Ovary (tissue), 3 donors: ENCODE measurements around the gene SLC12A1.

Source experiments
- EP300 ChIP-seq: sonication (generic); formaldehyde crosslinking; IDR thresholded peaks from one replicate; pipeline ENCODE4 v1.6.1; 2017; ENCODE audit warnings: antibody characterized with exemption
- POLR2A ChIP-seq: fragments of 450-650 bp; IDR thresholded peaks from one replicate; pipeline ENCODE4 v1.6.1; 2017; ENCODE audit warnings: antibody characterized with exemption, mild to moderate bottlenecking, moderate library complexity
- TF ChIP-seq, protein P1 (sequence below), 3 donors: fragments of 450-650 bp in 2 of 3; fragments of 200-600 bp in 1 of 3; IDR thresholded peaks; one replicate each; pipeline versions ENCODE4 v1.5.1 to v1.8.0; 2016 to 2022; ENCODE audit warnings: antibody characterized with exemption in 3 of 3, mild to moderate bottlenecking in 1 of 3
- donor health status: DM: no; HTN: no; CAD: no.

DNA sequence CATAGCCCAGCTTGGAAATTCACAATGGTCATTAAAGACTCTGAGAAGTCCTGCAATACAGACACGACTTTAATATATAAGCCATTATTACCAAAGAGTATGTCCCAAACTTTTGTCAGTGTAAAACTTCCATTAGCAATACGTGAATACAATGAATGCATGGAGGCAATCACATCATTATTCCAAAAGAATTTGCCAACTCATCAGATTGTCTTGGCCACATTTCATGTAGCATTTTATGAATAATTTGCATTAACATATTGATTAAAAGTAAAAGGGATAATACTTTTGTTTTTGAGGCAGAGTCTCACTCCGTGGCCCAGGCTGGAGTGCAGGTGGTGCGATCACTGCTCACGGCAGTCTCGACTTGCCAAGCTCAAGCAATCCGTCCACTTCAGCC lies 117.2 kb downstream of the SLC12A1 start:
- TF ChIP-seq, protein P1, sequence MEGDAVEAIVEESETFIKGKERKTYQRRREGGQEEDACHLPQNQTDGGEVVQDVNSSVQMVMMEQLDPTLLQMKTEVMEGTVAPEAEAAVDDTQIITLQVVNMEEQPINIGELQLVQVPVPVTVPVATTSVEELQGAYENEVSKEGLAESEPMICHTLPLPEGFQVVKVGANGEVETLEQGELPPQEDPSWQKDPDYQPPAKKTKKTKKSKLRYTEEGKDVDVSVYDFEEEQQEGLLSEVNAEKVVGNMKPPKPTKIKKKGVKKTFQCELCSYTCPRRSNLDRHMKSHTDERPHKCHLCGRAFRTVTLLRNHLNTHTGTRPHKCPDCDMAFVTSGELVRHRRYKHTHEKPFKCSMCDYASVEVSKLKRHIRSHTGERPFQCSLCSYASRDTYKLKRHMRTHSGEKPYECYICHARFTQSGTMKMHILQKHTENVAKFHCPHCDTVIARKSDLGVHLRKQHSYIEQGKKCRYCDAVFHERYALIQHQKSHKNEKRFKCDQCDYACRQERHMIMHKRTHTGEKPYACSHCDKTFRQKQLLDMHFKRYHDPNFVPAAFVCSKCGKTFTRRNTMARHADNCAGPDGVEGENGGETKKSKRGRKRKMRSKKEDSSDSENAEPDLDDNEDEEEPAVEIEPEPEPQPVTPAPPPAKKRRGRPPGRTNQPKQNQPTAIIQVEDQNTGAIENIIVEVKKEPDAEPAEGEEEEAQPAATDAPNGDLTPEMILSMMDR (IDR thresholded peaks at IDR 0.05): no peak
- no peak for TF ChIP-seq EP300
- no peak for TF ChIP-seq POLR2A
